ENCODE results near the gene TM2D1.
A peak's percentile ranks its signal among the peaks of the same experiment; 100 is the strongest.
"Not testable (repeated sequence)": the region's sequence is repeated elsewhere in the genome, so short reads cannot be mapped to it uniquely, and the experiment has no call there.

Gene TM2D1

GRCh38 chr1:61711969-61712368 is 13.0 kb downstream of the TM2D1 start:
- DNase-seq: no peak

GRCh38 chr1:61711257-61711656 is 13.7 kb downstream of the TM2D1 start:
- DNase-seq: not testable (repeated sequence)

DNA sequence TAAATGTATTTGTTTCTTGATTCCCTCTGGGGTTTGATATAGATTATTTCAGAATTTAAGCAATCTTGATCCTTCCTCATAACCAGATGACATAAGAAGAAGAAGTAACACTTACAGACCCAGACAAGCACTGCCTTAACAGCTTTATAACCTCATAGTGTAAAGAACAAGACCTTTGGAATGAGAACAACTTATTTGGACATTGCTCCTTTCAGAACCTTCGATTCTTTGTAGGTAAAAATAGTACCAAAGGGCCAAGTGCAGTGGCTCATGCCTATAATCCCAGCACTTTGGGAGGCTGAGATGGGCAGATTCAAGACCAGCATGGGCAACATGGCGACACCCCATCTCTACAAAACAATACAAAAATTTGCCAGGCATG is 15.0 kb downstream of the TM2D1 start:
- DNase-seq: peak; percentile 22

- peak; percentile 73 for DNase-seq
These were observed 15.7 kb downstream of the TM2D1 start for GRCh38 chr1:61708953-61709907.

DNA sequence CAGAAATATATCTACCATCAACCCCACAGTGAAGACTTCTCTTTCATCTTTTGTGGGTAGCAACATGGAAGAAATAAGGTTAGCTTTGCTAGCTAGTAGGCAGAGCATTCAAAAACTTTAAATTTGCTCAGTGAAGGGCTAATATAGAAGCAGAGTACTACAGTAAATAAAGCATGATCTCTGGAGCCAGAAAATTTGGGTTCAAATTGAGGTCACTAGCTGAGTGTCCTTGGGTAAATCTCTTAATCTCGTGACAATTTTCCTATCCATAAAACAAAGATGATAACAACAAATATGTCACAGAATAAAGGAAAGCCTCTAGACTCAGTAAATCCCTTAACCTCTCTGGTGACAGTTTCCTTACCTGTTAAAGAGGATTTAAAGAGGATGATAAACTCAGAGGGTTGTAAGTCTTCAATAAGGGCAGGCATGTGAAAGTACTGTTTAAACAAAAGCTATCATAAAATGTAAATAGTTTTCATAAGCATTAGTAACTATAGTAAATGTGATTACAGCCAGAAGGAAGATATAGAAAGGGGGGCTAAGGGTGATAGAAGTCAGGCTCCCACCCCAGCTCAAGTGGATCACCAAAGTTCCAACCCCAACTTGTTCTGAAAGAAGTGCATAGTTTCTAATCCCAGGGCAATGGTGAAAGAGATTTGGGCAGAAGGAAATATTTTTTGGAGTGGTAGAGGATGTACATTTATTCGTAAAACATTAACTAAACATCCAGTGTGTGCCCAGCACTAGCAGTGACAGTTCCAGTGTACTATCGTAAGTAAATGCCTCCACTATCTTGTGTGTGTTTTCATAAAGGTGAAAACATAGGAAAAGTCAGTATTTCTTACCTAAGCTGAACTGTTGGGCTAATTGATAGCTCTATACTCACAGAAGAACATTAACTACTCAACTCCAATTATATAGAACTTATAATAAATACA is 24.8 kb downstream of the TM2D1 start:
- DNase-seq: no peak

DNA sequence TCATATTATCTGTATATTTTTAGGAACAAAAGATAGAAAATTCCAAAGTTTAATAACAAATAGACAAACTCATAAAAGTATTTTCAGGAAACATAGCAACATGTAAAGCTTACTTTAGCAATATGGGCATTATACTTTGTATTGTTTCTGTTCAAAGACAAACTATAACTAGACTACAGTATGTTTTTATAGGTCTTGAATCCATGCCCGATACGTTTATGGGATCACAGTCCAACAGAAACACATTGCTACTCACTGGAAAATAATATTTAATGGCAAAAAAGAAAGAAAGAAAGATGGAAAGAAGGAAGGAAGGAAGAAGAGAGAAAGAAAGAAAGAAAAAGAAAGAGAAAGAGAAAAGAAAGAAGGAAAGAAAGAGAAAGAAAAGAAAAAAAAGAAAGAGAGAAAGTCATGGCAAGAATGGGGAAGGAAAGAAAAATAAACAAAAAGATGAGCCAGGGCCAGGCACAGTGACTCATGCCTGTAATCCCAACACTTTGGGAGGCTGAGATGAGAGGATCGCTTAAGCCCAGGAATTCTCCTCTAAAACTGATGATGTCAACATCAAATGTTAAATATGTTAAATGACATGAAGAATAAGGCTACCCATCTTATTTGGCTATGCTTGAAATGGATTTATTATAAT is 32.7 kb downstream of the TM2D1 start:
- DNase-seq: no peak

GRCh38 chr1:61687901-61688300 is 37.0 kb downstream of the TM2D1 start:
- DNase-seq: no peak

- no peak for DNase-seq
These were observed 42.0 kb downstream of the TM2D1 start for GRCh38 chr1:61682891-61683290.

GRCh38 chr1:61680500-61680899 is 44.4 kb downstream of the TM2D1 start:
- no peak for DNase-seq

GRCh38 chr1:61676881-61677280 is 48.1 kb downstream of the TM2D1 start:
- DNase-seq: not testable (repeated sequence)

DNA sequence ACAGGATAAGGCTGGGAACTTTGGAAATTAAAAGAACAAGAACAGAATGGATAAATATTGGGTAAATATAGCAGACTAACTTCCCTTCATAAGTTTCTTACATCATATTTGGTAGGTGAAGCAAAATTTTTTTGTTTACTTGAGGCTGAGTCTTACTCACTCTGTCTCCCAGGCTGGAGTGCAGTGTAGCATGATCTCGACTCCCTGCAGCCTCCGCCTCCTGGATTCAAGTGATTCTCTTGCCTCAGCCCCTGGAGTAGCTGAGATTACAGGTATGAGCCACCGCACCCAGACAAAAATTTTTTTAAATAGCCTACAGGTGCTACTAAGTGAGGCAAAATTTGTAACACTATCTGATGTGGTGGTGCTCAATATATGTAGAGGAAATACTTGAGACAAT is 50.7 kb downstream of the TM2D1 start:
- no peak for DNase-seq

GRCh38 chr1:61672376-61672775 is 52.6 kb downstream of the TM2D1 start:
- no peak for DNase-seq

- DNase-seq: peak; percentile 28
These were observed 54.5 kb downstream of the TM2D1 start for GRCh38 chr1:61670445-61670844.

- peak; percentile 38 for DNase-seq
These were observed 54.9 kb downstream of the TM2D1 start for GRCh38 chr1:61670016-61670415.

DNA sequence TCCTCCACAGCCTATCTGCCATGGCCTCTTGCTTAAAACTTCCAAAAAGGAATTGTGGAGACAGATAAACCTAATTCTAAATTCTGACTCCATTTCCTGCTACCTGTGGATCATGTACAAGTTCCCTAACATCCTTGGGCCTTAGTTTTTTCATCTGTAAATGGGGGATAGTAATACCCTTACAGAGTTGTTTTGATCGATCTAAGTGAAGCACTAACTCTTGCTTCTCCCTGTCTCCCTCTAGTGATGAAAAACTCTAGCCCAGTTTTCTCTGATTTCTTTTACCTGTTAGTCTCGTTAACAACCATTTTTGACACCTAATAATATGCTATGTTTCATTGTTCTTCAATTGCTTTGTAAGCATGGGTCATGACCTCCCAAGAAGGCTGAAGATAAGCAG is 65.9 kb downstream of the TM2D1 start:
- DNase-seq: no peak

GRCh38 chr1:61655453-61655852 is 69.5 kb downstream of the TM2D1 start:
- no peak for DNase-seq

GRCh38 chr1:61654067-61654466 is 70.9 kb downstream of the TM2D1 start:
- no peak for DNase-seq

- no peak for DNase-seq
These were observed 75.8 kb downstream of the TM2D1 start for GRCh38 chr1:61648983-61649742.

- DNase-seq: no peak
These were observed 77.8 kb downstream of the TM2D1 start for GRCh38 chr1:61647142-61647541.

DNA sequence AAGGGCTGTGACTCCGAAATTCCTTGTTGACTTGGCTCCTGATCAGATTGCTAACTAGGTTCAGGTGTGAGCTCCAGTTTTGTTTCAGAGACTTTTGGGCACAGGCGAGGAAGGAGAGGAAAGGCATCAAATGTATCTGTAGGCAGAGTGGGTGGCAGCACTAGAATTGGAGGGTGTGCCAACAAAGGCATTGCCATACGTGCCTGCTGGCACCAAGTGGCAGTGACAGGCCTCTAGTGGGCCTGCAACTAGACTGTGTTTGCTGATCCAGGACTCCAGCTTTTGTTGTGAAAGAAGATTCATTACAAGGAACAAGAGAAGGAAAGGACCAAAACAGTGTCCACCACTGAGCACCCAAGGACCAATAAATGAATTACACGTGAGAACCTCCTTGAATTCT is 79.5 kb downstream of the TM2D1 start:
- DNase-seq: no peak

DNA sequence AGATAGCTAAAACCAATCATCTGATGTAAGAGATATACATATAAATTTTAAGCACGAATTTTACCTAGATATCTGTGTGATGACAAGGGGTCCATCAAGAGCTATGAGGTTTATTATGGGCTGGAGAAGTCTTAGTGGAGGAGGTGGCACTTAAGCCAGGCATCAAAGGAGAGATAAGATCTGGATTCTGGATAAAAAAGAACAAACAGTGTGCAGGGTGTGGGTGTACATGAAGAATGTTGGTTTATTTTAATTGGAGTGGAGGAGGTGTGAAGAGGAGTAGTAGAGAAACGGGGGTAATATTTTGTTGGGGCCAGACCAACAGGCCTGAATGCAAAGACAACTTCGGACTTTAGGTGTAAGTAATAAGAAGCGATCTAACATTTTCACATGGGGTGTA is 80.6 kb downstream of the TM2D1 start:
- no peak for DNase-seq

DNA sequence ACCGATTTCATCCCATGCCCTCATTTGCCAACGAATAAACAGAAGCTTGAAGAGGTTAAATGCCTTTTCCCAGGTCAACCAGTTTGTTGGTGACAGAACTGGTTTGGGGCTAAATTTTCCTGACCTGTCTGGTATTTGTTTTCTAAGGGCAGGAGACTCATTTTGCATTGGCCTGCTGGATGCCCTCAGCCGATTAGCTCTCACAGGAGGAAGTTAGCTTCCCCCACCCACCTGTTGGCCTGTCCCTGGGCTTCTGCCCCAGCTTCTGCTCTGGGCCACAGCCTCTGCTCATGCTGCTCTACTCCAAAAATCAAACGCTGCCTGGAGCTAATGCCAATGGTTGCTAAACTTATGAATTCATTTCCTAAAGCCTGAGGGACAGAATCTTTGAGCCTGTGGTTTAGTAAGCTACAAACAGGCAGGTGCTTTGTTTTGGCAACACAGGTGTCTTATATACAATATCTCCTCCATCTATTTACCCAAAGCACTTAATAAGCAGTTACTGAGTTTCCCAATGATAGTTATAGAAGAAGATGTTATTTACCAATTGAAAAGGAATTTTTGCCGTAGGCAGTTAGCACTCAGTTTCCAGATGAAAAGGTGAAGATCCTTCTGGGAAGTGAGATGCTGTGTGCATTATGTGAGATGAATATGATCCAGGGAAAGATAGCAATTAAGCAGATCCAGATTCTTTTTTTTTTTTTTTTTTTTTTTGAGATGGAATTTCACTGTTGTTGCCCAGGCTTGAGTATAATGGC is 82.3 kb downstream of the TM2D1 start:
- DNase-seq: peak; percentile 42
